Stimulated activated effector memory CD8-positive, alpha-beta T cell treated with anti-CD3 and anti-CD28 coated beads, Interleukin-12 subunit alpha, Interleukin-12 subunit beta, amount 100 ng/mL, for 72 hours (primary cell): ENCODE results near the gene SF1.

Experiments
- ATAC-seq: fragments of 150-1000 bp; cut with Tn5 transposase; 2 replicates; pipeline ENCODE4 v1.10.0; 2021
- DNase-seq, 2 donors: peaks; one replicate each; pipeline ENCODE4 v3.0.0; 2021 to 2022; ENCODE audit warnings: low spot score in 2 of 2
- H3K27ac Mint-ChIP-seq: one replicate; pipeline ENCODE4 v1.8.0; 2022; ENCODE audit warnings: mild to moderate bottlenecking, mixed read lengths
- H3K36me3 Mint-ChIP-seq: one replicate; pipeline ENCODE4 v1.8.0; 2022; ENCODE audit warnings: mild to moderate bottlenecking, mixed read lengths
- H3K4me1 Mint-ChIP-seq: one replicate; pipeline ENCODE4 v1.8.0; 2022; ENCODE audit warnings: mixed read lengths
- H3K4me3 Mint-ChIP-seq: one replicate; pipeline ENCODE4 v1.8.0; 2022; ENCODE audit warnings: mild to moderate bottlenecking, mixed read lengths
- H3K9me3 Mint-ChIP-seq: one replicate; pipeline ENCODE4 v1.8.0; 2022; ENCODE audit warnings: mixed read lengths

SF1 gene

GRCh38 chr11:64772303-64773018 is 5.9 kb downstream of the SF1 start:
- DNase-seq (no peak), ATAC-seq (no peak)
- Mint-ChIP-seq H3K4me1 (peaks cover 74% of the 10 kb centered on the region), H3K27ac (peak overlapping the region; percentile 67), H3K9me3 (no peaks in the 10 kb centered on the region), H3K36me3 (peaks cover 100% of the 10 kb centered on the region), H3K4me3 (no peak overlapping the region)

GRCh38 chr11:64771861-64772260 is 6.5 kb downstream of the SF1 start:
- no peak overlapping the region for H3K4me3 Mint-ChIP-seq
- no peak for DNase-seq

GRCh38 chr11:64770120-64770519 is 8.2 kb downstream of the SF1 start:
- Mint-ChIP-seq H3K4me3 (no peak overlapping the region), H3K27ac (peak overlapping the region; percentile 81), H3K4me1 (peaks cover 76% of the 10 kb centered on the region), H3K36me3 (peaks cover 100% of the 10 kb centered on the region), H3K9me3 (no peaks in the 10 kb centered on the region)
- ATAC-seq (no peak), DNase-seq (no peak)

More at GRCh38 chr11:64771861-64772260, 6.5 kb downstream of the SF1 start:
- ATAC-seq: no peak
- peaks cover 74% of the 10 kb centered on the region for H3K4me1 Mint-ChIP-seq
- no peaks in the 10 kb centered on the region for H3K9me3 Mint-ChIP-seq
- no peak overlapping the region for H3K27ac Mint-ChIP-seq
- H3K36me3 Mint-ChIP-seq: peaks cover 100% of the 10 kb centered on the region

DNA sequence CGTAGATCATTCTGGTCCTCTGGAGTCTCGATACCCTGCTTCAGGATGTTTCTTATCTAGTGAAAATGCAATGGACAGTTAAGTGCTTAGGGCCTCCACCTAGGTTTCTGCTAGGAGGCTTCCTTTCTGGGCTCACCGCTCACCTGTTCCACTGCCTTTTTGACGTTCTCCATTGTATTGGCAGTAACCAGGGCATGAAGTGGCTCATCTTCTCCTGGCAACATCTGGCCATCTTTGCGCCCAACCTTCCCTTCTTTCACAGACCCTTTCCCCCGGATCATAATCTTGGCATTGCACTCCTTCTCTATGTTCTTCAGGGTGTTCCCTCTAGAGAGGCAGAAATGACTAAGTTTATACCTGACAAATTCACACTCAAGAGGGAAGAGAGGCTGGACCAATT is 9.1 kb downstream of the SF1 start:
- Mint-ChIP-seq H3K36me3 (peaks cover 100% of the 10 kb centered on the region), H3K27ac (peak overlapping the region; percentile 83), H3K9me3 (no peaks in the 10 kb centered on the region), H3K4me3 (no peak overlapping the region), H3K4me1 (peaks cover 79% of the 10 kb centered on the region)
- DNase-seq (no peak), ATAC-seq (no peak)

- peaks cover 100% of the 10 kb centered on the region for H3K36me3 Mint-ChIP-seq
- ATAC-seq: no peak
- peaks cover 82% of the 10 kb centered on the region for H3K4me1 Mint-ChIP-seq
- no peak overlapping the region for H3K4me3 Mint-ChIP-seq
- no peaks in the 10 kb centered on the region for H3K9me3 Mint-ChIP-seq
- peak overlapping the region; percentile 83 for H3K27ac Mint-ChIP-seq
- DNase-seq: no peak
Observed at GRCh38 chr11:64768300-64768694, 10.0 kb downstream of the SF1 start.

DNA sequence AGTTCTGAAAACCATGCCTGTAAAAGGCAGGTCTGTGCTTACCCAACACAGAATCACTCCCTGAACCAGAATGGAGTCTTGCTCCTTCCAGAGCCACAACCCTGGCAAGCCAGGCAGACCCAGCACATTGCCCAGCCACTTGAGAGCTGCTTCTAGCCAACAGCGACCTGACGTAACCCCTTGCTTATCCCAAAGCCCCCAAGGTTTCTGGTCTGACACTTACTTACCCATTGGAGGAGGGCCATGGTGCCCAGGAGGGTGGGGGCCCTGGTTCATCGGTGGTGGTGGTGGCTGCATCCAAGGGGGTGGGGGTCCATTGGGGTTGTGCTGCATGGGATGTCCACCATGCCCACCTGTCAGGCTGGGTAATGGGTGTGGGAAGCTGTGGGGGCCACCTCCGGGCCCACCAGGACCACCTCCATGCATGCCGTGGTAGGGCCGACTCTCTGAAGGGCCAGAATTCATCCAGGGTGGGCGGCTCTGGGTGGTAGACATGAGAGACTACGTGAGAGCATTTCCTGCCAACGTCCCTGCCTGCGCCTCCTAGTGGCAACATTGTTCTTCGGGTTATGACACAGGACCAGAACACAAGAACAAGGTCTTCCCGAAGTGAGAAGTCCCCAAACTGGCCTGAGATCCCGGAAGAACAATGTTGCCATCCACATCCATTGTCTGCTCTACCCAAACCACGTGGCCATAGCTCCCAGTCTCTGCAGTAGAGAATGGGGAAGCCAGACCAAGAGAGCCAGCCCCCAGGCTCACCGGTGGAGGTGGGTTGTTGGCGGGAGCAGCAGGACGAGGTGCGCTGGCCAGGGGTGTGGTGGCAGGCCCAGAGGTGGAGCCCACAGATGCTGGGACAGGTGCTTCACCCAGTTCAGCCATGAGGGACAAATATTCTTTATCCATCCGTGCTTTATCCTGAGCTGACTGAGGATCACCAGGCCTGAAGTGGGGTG is 10.7 kb downstream of the SF1 start:
- H3K4me3 Mint-ChIP-seq: no peak overlapping the region
- DNase-seq (peak; percentile 72 to 89), ATAC-seq (peak; percentile 67)
- peaks cover 85% of the 10 kb centered on the region for H3K4me1 Mint-ChIP-seq
- H3K27ac Mint-ChIP-seq: peak overlapping the region; percentile 83
- peaks cover 100% of the 10 kb centered on the region for H3K36me3 Mint-ChIP-seq
- H3K9me3 Mint-ChIP-seq: no peaks in the 10 kb centered on the region

DNA sequence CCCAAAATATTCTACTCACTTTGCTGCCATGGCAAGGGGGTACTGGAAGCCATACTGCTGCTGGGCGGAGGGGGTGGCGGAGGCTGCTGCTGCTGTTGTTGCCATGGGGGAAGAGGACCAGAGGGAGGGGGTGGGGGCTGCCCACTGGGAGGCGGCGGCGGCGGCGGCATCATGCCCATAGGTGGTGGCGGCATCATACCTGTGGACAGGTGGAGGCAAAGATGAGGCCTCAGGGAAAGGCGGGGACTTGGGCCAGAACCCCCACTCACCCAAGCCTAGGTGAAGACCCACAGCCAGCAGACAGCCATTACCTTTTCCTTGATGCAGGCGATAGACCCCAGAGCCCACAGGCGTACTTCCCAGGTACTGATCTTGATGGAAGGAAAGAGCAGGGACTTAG is 11.5 kb downstream of the SF1 start:
- no peak for ATAC-seq
- Mint-ChIP-seq H3K36me3 (peaks cover 100% of the 10 kb centered on the region), H3K9me3 (no peaks in the 10 kb centered on the region), H3K27ac (peak overlapping the region; percentile 83), H3K4me1 (peaks cover 92% of the 10 kb centered on the region), H3K4me3 (peak overlapping the region; percentile 26)
- DNase-seq: no peak

DNA sequence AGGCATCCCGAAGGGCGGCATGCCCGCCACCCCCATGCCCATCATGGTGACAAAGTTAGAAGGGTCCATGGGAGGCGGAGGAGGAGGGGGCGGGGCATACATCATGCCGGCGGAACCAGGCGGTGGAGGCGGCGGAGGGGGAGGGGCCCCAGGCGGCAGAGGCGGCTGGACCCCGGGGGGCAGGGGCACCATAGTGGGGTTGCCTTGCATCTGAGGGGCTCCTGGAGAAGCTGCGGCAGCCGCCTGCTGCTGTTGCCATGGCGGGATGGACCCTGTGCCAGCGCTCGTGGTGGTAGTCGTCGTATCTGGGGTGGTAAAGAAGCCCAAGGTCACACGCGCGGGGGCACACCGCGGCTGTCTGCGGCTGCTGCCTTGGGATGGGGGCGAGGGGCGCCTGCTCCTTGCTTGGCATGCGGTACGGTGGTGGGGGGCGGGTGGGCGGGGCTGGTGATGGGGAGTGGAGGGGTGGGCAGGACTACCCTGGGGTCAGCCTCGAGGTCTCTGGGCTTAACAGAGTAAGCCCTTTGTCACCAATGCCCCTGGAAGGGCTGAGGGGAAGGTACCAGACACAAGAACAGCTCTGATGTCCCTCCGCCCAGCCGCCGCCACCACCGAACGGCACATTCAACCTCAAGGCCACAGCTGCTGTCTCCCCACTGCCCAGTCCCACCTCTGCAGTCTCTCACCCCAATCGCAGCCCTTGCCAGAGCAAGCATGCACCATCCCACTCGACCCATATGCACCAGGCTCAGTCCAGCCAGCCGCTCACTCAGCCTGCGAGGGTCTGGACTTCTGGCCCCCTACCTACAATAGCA is 12.3 kb downstream of the SF1 start:
- DNase-seq: no peak
- peaks cover 100% of the 10 kb centered on the region for H3K36me3 Mint-ChIP-seq

GRCh38 chr11:64765291-64765850 is 13.0 kb downstream of the SF1 start:
- H3K27ac Mint-ChIP-seq: peak overlapping the region; percentile 97
- peak overlapping the region; percentile 63 for H3K4me3 Mint-ChIP-seq
- H3K4me1 Mint-ChIP-seq: peaks cover 94% of the 10 kb centered on the region
- H3K9me3 Mint-ChIP-seq: no peaks in the 10 kb centered on the region
- peaks cover 100% of the 10 kb centered on the region for H3K36me3 Mint-ChIP-seq
- ATAC-seq (no peak), DNase-seq (no peak)

More for the DNA sequence above, 12.3 kb downstream of the SF1 start:
- H3K27ac Mint-ChIP-seq: peak overlapping the region; percentile 81
- peak overlapping the region; percentile 26 for H3K4me3 Mint-ChIP-seq
- ATAC-seq: no peak
- H3K4me1 Mint-ChIP-seq: peaks cover 95% of the 10 kb centered on the region
- H3K9me3 Mint-ChIP-seq: no peaks in the 10 kb centered on the region

- Mint-ChIP-seq H3K9me3 (no peaks in the 10 kb centered on the region), H3K36me3 (peaks cover 100% of the 10 kb centered on the region), H3K4me1 (peaks cover 97% of the 10 kb centered on the region)
Observed at GRCh38 chr11:64764753-64765152, 13.6 kb downstream of the SF1 start.

GRCh38 chr11:64764040-64764611 is 14.2 kb downstream of the SF1 start:
- peak; percentile 42 for ATAC-seq
- Mint-ChIP-seq H3K4me1 (peaks cover 96% of the 10 kb centered on the region), H3K36me3 (peaks cover 98% of the 10 kb centered on the region), H3K4me3 (peak overlapping the region; percentile 63), H3K9me3 (no peaks in the 10 kb centered on the region), H3K27ac (peak overlapping the region; percentile 97)
- DNase-seq: no peak

More at GRCh38 chr11:64764753-64765152, 13.6 kb downstream of the SF1 start:
- ATAC-seq (no peak), DNase-seq (no peak)
- peak overlapping the region; percentile 63 for H3K4me3 Mint-ChIP-seq
- H3K27ac Mint-ChIP-seq: peak overlapping the region; percentile 97

DNA sequence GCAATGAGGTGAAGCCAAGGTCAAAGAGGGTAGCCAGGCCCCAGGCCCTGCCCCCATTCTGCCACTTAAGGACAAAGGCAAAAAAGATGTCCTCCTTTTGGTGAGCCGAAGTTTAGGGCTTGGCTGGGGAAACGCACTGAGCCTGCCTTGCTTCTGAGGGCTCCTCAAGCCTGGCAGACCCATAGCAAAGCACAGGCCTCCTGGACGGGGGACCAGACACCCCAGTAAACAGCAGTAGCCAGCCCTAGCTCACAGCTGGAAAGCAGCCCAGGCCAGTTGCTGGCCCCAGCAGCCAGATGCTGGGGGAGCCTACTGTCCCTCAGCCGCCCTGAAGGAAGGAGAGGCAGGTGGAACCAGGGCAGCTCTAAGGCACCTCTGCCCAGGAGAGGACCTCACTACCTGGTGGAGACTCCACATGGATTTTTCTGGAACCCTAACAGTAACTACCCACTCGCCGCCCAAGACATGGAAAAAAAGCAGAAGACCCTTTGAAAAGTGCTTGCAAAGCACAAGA is 14.8 kb downstream of the SF1 start:
- H3K36me3 Mint-ChIP-seq: peaks cover 95% of the 10 kb centered on the region
- peak overlapping the region; percentile 63 for H3K4me3 Mint-ChIP-seq
- H3K4me1 Mint-ChIP-seq: peaks cover 92% of the 10 kb centered on the region
- DNase-seq: no peak
- no peak for ATAC-seq
- peak overlapping the region; percentile 97 for H3K27ac Mint-ChIP-seq
- H3K9me3 Mint-ChIP-seq: no peaks in the 10 kb centered on the region

DNA sequence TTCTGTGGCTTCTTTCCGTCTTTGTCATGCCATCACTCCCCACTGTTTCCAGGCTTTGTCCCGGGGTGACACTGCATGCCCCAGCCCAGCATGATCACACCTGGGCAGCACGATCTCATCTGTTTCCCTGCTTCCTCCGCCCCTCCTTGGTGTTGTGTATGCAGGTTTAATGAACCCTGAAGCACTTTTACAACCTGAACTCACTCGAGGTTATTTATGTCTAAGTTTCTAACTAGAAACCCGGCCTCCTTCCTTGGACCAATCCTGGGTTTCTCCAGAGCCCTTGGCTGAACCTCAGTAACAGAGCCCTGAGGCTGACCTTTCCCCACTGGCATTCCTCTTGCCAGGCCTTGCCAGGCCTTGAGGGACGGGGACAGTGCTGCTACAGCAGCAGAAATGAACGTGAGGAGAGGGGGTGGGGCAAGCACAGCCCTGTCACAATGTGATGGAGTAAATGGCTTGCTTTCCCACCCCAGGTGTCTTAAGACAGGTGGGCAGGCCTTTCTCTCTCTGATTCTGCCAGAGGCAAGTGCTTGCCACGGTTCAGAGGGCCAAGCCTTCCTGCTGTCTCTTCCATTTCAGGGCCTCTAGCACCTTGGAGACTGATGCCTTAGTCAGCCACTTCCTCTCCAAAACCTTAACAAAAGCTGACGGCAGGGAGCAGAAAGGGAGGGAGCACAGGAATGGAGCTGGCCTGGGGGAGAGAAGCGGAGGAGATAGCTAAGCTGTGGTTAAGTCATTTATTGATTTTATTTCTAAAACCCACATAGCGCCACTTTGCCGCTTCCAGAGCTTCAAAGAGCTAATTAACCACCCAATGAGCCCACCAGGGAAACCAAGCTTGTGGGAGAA is 15.4 kb downstream of the SF1 start:
- DNase-seq: no peak

More for the DNA sequence above, 15.4 kb downstream of the SF1 start:
- peak overlapping the region; percentile 97 for H3K27ac Mint-ChIP-seq
- H3K36me3 Mint-ChIP-seq: peaks cover 91% of the 10 kb centered on the region
- H3K4me3 Mint-ChIP-seq: peak overlapping the region; percentile 63
- H3K9me3 Mint-ChIP-seq: no peaks in the 10 kb centered on the region
- no peak for ATAC-seq
- peaks cover 85% of the 10 kb centered on the region for H3K4me1 Mint-ChIP-seq
